Measurements from ENCODE around the gene TRIM31.

TRIM31 gene

DNA sequence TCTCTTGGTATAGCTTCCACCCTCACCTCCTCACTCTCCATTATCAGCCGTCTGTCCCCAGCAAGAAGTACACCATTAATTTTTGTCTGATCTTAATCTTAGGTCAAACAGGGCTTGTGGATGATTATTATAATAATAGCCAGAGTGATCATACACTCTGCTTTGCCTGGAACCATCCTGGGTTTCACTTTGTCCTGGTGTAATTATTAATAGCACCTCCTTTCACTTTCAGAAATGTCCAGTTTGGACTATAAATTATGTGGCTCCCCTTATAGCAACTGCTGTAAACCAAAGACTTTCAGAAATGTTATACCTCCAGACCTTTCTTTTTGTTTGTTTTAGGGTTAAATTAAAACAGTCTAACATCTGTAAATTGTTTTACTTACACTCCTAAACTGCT lies 951 bp upstream of the TRIM31 start:
- no peak for DNase-seq (ENCODE audit: low spot score)

DNA sequence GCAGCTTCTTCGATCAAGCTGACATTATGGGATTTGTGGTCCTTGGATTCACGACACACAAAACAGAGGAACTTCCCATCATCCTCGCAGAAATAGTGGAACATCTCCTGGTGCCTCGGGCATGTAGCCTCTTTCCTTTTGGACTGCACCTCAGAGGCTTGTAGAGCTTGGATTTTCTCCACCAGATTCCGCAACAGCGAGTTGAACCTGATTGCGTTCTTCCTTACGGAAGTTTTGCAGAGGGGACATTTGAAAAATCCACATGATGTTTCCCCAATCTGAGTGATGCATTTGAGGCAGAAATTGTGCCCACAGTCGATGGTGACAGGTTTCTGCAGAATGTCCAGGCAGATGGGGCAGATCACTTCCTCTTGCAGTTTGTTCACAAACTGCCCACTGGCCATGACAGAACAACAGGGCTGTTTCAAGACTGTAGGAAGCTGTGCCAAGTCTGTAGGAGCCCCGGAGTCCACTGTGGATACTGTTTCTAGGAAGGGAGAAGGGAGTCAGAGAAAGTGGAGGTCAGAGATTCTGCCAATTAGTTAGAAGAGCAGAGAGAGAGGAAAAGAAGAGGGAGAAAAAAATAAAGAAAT lies 392 bp downstream of the TRIM31 start:
- DNase-seq (ENCODE audit: low spot score) = no peak

DNA sequence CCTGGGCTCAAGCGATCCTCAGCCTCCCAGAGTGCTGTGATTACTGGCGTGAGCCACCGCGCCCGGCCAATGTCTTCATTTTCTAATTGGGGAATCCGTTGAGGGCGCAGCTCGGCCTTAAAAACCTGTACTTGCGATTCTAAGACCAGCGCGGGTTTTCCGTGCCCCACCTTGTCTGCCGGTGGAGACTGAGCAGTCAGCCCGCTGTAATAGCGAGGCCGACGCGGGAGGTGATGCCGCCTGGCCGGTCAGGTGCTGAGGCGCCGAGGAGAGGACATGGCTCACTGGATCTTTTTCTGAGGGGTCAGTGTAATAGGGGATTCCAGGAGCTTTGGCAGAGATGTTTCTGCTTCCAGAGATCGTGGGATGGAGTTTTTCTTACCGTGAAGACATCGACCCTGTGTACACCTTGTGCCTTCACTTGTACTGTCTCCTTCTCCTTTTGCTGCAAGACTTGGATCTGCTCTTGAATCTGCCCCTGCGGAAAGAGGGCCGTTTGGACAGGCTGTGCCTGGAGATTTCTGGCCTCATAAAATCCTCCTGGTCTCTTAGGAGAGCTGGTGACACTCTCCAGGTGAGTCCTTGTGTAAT lies 1.5 kb downstream of the TRIM31 start:
- DNase-seq (ENCODE audit: low spot score) = no peak

DNA sequence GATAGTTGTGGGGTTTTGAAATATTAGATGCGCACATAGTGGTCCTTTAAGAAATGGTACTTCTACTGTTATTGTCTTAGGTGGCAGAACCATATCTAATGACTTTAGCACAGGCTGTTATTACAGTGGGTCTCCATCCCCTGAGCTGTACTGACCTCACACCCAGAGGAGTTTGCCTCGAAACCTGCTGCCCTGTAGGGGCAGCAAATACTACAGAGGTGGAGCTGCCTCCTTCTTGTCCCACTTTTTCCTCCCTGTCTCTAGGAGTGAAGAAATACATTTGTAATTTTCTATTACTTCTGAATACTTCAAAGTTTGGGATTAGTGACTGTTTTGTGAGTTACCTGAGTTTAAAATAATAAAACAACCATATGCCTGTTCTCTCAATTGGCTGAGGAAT lies 8.2 kb downstream of the TRIM31 start:
- no peak for DNase-seq (ENCODE audit: low spot score)

DNA sequence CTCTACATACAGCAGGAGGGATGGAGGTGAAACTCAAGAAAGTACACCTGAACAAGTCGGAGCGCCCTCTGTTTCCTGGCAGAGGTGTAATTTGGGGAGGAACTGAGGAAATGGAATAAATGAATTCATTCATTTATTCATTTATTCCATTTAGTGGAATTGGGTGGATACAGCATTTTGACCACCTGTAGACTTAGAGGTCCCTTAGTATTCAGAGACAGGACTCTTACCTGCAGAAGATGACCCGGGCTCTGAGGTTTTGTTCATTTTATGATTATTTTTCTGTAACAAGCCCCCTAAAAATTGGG lies 9.1 kb downstream of the TRIM31 start:
- DNase-seq (ENCODE audit: low spot score) = no peak

DNA sequence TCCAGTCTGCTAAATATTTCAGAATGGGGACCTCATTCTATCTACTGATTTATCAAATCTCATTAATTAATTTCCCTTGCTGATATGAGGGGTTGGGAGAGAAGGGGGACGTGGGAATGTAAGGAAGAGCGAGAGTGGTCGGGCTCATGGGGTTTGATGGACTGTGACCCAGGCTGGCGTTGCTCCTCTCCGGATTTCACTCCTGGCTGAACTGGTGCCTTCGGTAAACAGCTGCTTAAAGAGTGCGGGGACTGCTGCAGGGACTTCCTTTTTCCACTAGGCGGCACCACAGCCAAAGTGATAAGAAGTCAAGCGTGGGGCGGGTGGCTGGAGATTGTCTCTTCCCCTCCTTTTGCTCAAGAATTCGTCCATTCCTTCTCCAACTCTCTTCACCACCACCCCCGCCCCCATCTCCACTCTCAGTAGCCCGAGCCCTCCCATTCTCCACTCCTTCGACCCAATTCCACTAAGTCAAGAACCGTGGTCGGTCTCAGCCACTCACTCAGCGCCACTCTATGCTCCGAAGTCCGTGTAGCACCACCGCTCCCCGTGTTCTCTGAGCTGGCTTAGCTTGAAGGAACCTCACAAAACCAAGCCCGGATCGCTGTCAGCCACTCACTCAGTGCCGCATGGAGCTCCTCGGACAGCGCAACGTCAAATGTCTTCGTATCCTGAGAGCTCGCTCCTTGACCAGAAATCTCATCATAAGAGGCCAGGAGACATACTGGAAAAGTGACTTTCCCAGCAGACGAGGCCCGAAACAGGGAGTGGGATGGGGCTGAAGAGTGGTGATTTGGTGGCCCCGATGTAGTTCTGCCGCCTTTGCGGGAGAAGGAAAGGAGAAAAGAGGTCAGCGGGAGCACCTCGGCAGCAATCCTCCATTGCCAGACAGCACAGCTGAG lies 9.7 kb downstream of the TRIM31 start:
- peak; percentile 87 for DNase-seq (ENCODE audit: low spot score)

DNA sequence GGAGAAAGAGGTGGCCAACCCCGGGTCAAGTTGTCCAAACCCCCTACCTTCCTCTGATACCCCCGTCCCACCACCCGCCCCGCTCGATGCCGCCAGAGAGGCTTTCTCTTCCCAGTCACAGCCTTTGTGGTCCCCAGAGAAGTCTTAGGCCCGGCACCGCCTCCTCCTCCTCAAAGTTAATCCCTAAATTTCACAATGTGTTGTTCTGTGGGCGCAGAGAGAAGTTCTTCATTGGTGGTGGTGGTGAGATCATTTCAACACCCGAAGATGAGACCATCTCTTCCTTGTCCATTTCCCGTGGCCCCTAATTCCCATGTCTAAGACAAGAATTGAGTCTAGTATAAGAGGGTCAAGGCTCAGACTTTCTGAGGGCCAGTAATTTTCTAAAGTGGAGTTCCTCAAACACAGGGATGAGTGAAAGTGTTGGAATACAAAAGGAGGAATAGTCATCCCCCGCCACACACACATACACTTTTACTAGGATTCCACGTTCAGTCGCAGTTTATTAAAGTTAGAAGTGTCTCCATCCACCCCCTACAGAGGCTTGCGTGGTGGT lies 10.4 kb downstream of the TRIM31 start:
- peak; percentile 28 for DNase-seq (ENCODE audit: low spot score)

DNA sequence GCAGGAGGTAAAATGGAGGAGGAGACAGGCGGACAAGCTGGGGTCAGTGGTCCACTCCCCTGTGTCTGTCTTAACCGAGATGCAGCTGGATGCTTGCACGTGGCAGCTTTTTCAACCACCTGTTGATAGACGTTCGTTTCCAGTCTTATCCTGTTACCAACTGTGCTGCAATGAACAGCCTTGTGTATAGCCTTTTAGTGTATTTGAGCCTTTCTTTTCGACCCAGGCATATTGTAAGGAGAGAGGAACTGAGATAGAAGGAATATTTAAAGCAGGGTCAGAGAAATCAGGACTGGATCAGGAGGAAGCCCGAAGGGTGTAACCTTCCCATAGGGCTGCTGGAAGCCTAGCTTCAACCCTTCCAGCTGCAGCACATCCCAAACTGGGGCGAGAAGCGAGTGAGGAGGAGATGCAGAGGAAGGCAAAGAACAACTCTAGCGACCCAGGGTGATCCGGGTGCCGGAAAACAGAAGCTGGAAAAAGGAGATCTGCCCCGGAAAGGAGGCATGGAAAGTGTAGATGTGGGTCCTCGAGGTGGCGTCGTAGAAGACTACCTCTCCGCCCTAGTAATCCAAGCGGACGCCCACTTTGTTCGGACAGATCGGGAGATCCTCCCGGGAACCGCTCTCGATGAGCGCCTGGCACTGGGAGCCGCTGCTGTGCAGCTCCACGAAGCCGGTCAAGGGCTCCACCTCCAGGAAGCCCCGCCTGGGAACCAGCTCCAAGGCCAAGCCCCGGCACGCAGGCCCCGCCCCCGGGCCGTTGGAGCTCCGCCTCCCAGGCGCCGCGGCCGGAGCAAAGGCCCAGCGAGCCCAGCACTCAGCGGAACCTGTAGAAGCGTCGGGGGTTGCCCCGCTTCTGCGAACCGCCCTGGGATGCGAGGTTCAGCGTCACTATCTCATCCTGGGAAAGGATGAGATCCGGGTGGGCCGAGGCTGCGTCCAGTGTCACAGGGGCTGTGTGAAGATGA lies 11.2 kb downstream of the TRIM31 start:
- peak; percentile 94 for DNase-seq (ENCODE audit: low spot score)

DNA sequence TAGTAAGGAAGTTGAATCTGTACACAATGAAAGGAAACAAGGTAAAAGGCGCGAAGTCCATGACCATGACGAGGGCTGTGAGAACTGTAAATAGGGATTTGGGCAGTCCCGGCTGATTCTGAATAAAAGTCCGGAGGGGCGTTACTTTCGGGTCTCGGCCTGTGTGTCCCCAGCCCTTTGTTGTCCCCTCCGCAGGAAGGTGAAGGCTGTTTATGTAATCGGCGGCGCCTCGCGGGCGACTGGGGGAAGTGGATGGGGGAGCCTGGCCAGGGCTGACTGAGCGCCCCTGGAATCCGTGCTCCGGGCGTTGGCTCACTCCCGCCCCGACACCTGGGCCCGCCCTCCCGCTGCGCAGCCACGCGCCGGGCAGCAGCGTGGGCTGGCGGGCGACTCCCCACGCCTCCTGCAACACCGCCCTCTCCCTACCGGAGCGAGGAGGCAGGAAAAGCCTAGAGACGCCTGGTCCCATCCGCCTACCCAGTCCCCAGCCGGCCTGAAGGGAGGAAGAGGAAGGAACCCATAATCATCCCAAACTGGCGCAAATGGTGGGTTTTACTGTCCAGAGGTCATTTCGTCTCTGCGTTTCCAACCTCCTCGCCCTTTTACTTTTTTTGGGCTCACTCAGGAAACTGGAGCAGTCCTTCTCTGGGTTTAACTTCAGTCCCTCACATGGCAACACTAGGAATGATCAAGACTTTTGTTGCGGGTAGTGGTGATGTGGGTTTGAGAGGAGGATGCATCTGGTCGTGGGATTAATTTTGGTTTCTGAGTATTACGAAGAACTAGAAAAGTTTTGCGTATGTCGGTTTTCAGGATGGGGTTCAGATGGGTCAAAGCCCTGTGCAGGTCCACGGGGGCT lies 12.1 kb downstream of the TRIM31 start:
- peak; percentile 49 for DNase-seq (ENCODE audit: low spot score)

DNA sequence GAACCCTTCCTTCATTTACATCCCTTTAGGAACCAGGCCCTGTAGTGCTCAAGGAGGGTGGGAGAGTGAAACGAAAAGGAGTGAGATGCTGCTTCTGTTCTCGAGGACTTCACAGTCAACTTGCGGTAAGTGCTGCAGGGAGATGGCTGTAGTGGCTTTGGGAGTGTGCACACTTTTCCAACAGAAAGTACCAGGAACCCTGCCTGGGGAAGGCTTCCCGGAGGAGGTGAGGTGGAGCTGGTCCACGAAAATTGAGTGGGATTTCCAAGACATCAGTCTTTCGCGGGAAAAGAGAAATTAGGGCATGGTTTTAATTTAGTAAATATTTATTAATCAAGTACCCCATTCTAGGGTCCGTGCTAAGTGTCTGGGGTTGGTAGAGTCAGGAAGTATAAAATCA lies 12.7 kb downstream of the TRIM31 start:
- no peak for DNase-seq (ENCODE audit: low spot score)

DNA sequence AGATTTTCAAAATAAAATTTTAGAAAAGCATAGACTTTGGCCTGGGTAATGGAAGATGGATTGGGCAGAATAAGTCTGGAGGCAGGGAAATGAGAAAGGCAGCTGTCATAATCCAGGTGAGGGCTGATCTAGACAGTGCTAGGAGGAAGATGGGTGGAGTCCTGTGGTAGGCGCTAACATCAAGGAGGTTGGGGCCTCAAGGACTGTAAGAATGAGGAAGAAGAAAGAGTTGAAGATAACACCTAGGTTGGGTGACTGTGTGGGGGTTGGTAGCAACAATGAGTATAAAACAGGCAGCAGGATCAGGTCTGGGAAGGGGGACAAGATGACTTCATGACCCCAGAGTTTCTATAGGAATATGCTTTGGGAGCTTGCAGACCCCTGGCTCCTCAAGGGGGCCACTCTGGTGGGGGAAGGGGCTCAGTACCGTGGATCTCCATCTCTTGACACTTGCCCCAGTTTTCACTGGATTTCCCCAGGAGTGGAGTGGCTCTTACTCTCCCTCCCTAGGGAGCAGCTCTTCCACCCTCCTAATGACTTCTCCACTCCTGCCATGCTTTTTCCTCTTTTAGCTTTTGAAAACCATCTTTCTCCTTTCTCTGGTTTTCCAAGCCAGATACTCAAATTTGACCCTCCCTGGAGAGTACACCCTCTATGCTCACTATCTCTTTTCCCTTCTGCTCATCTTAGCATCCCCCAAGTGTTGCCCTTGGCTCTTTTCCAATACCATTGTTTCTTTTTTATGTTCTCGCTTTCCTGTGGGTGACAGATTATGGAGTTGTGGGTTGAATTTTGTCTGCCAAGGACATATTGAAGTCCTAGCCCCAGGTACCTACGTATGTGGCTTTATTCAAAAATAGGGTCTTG lies 14.8 kb downstream of the TRIM31 start:
- no peak for DNase-seq (ENCODE audit: low spot score)

DNA sequence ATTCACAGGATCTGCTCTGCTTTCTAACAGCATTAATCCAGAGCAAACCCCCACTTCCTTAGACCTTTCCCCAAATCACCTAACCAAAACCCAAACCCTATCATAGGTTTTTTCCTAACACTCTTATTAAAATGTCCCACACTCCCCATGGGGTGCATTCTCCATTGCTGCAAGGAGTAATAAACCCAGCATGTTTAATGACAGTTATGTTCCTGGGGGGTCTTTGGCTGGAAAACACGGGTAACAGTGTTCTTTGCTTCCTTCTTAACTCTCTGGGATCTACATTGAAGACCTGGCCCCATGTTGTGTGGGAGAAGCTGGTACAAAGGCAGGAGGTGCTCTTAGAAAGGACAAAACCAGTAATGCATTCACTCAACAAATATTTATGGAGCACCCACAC lies 16.1 kb downstream of the TRIM31 start:
- no peak for DNase-seq (ENCODE audit: low spot score)

DNA sequence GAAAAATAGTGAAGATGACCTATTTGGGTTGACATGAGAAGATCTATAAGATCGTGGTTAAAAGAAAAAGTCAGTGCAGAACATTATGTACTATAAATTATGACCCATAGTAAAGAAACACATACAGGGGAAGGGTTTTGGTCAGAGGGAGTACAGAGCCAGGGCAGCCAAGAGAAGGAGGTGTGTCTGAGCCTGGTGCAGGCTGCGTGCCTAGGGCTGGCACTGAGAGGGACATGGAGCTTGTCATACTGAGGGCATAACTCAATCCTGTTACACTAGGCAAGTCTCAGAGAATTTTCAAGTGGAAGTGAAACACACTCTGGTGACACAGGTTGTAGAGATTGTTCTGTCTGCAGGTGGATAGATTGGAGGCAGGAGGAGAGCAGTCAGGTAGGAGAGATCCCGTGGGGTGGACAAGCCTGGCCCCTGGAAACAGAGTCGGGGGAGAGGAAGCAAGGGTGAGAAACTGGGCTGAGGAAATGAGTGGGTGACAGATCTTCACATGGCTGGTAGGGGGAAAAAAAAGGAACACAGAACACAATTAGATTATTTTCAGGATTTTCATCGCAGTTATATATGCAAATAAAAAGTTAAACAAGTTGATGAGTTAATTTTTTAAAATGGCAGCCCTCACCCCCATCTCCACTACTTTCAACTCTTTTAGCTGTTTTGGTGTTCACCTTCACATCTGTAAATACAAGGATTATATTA lies 18.8 kb downstream of the TRIM31 start:
- no peak for DNase-seq (ENCODE audit: low spot score)

DNA sequence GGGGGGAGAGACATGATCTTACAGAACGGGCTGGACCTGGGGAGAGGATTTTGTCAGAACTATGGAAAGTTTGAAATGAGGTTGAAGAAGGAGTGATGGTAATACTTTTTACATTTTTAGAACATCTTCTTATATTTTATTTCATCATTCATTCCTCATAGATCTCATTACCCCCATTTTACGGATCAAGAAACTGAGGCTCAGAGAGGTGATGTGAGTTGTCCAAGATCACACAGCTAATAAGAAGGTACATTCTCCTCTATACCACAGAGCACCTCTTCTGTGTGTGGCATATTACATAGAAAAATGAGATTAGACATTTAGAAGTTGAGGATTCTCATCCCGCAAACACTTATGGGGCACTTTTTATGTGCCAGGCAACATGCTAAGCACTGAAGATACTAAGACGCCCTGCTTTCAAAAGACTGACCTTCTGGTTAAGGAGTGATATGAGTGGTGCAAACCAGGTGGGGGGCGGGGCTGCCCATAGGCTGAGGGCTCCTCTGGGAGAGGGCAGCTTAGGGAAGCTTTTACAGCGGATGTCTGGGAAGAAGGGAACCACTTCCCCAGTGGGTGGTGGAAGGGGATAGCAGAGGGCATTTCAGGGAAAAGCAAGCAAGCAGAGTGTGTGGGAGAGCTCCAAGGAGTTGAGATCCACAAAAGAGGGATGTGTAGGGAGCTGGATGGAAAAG lies 19.9 kb downstream of the TRIM31 start:
- no peak for DNase-seq (ENCODE audit: low spot score)

DNA sequence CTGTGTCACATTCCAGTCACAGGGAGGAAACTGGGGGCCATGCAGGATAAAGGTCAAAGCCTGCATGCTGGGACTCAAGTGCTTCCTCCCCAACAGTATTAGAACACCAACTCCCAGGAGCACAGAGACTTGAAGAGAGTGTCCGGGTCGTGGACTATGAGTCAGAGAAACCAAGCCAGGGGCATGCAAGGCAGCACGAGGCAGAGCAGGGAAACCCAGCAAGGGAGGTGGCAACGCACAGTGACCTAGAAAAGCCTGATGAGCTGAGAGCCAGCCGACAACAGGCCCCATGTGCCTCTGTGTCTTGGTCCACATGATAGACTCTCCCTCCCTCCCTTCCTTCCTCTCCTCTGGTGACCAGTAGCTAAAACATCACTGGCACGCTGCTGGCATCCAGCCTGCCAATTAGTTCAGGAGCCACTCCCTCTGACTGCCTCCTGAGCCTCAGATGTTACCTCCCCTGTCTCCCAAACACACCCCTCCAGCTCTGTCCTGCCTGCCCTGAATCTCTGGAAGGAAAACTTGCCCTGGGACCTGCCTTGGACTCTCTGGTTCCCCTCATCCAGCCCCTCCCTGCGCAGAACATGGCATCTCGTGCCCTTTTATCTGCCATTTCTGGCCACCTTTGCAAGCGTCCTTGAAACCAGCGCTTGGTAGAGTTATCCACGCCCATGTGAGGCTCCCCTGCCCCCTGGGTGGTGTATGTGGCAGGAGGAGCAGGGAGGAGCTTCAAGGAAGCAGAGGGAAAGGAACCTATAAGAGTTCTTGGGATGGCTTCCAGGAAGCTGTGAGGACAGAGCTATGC lies 21.1 kb downstream of the TRIM31 start:
- no peak for DNase-seq (ENCODE audit: low spot score)

DNA sequence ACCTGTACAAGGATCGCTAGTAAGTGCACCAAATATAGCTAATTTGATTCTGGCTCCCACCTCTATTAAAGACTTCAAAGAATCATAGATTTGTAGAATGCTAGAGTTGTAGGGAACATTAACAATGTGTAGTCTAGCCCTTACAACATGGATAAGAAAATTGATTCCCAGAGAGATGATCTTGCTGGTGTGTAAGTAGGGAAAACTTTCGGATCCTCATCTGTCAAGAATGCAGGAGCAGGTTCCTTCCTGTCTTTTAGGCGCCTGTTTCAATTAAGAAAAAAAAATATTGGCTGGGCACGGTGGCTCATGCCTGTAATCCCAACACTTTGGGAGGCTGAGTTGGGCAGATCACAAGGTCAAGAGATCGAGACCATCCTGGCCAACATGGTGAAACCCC lies 25.0 kb downstream of the TRIM31 start:
- DNase-seq (ENCODE audit: low spot score) = no peak

DNA sequence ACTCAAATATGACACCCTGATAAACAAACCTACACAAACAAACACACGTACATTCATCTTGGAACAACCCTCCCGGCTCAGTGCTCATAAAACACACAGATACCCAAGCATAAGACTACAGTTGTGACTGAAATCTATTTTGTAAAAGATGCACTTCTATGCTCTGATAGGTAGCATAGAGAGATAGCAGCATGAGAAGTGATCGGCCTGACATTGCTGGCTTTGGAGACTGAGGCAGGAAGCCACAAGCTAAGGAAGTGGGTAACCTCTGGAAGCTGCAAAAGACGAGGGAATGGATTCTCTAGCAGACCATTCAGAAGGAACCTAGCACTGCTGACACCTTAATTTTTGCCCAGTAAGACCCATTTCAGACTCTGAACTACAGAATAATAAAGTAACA lies 35.7 kb downstream of the TRIM31 start:
- no peak for DNase-seq (ENCODE audit: low spot score)
